CD4-positive, alpha-beta T cell (primary cell): ENCODE results near the gene GALNT2. TPM values are rescaled to one million over a fixed set of nuclear protein-coding genes. Genes with fewer than 3 reads are reported as not detected.

ENCODE experiments used
- ATAC-seq: fragments of 200-7000 bp; cut with Tn5 transposase; one replicate; pipeline ENCODE4 v1.10.0; 2022; ENCODE audit warnings: mild to moderate bottlenecking; ENCODE audit not compliant: poor library complexity
- CTCF ChIA-PET: fragments of 350-600 bp; sonication (Branson Sonifier 250); formaldehyde crosslinking; loops from one replicate; lab custom pipeline; 2021; ENCODE audit warnings: antibody characterized with exemption, inconsistent platforms; lab: Charles Lee
- POLR2A ChIA-PET: fragments of 350-600 bp; sonication (Branson Sonifier 250); formaldehyde crosslinking; loops from one replicate; lab custom pipeline; 2021; ENCODE audit warnings: antibody characterized with exemption, inconsistent platforms; lab: Charles Lee
- DNase-seq, 14 experiments: peaks; one replicate each; pipeline ENCODE4 v3.0.0-alpha.2; 2013 to 2020; ENCODE audit warnings: mixed read lengths in 2 of 14
- H3K27ac ChIP-seq, 2 donors: one replicate each; pipeline versions ENCODE4 v1.5.1 to v1.7.0; 2013; ENCODE audit warnings: low read length in 2 of 2, low read depth in 1 of 2, mild to moderate bottlenecking in 1 of 2
- H3K27me3 ChIP-seq, 2 experiments: 1 replicate in 1 of 2; 2 replicates in 1 of 2; pipeline versions ENCODE4 v1.6.1 to v1.7.0; 2013; ENCODE audit warnings: low read length in 2 of 2, control low read depth in 1 of 2, mild to moderate bottlenecking in 1 of 2, moderate library complexity in 1 of 2; ENCODE audit not compliant: insufficient read depth in 2 of 2, control insufficient read depth in 1 of 2
- H3K36me3 ChIP-seq: one replicate; pipeline ENCODE4 v1.6.1; 2013; ENCODE audit warnings: low read length, control low read depth; ENCODE audit not compliant: insufficient read depth
- H3K4me1 ChIP-seq: one replicate; pipeline ENCODE4 v1.6.1; 2013; ENCODE audit warnings: low read length, control low read depth; ENCODE audit not compliant: insufficient read depth
- H3K4me3 ChIP-seq: one replicate; pipeline ENCODE4 v1.5.1; 2013; ENCODE audit warnings: mild to moderate bottlenecking, low read length, moderate library complexity
- H3K9me3 ChIP-seq, 2 experiments: 1 replicate in 1 of 2; 2 replicates in 1 of 2; pipeline versions ENCODE4 v1.6.1 to v1.7.0; 2013; ENCODE audit warnings: low read length in 2 of 2, mild to moderate bottlenecking in 2 of 2, control low read depth in 1 of 2, moderate library complexity in 1 of 2; ENCODE audit not compliant: control insufficient read depth in 1 of 2, insufficient read depth in 1 of 2
- H3K27ac Mint-ChIP-seq: one replicate; pipeline ENCODE4 v1.8.0; 2020; ENCODE audit warnings: mixed read lengths
- H3K27me3 Mint-ChIP-seq: one replicate; pipeline ENCODE4 v1.8.0; 2021; ENCODE audit warnings: mixed read lengths
- H3K36me3 Mint-ChIP-seq: one replicate; pipeline ENCODE4 v1.8.0; 2021; ENCODE audit warnings: low read depth, mixed read lengths
- H3K4me1 Mint-ChIP-seq: one replicate; pipeline ENCODE4 v1.8.0; 2021; ENCODE audit warnings: low read depth, mixed read lengths
- H3K4me3 Mint-ChIP-seq: one replicate; pipeline ENCODE4 v1.8.0; 2020; ENCODE audit warnings: mild to moderate bottlenecking, mixed read lengths
- H3K9me3 Mint-ChIP-seq: one replicate; pipeline ENCODE4 v1.8.0; 2020; ENCODE audit warnings: mixed read lengths
- CTCF ChIP-seq: fragments of 200-600 bp; IDR thresholded peaks from one replicate; pipeline ENCODE4 v1.8.0; 2022; ENCODE audit warnings: antibody characterized with exemption, mild to moderate bottlenecking
- intact Hi-C, 2 experiments: fragments of 100-400 bp; cut with DNase I in 1 of 2; cut with micrococcal nuclease in 1 of 2; formaldehyde crosslinking; loops; one replicate each; pipeline versions ENCODE4 v1.15.1 to v1.9.0; 2023 to 2025; cut with DNase I, micrococcal nuclease
- total RNA-seq, 174 experiments: library from RNA in 2 of 174; stranded (reverse) in 2 of 174; gene quantifications; one replicate each; pipeline ENCODE4 v1.2.3 and lab custom pipeline; 2021 to 2026

The GALNT2 gene
- total RNA-seq, 2 experiments from 2014 or later: 11.0 to 11.4 TPM

- TF ChIP-seq CTCF: no peak
- Histone ChIP-seq H3K9me3 (no peaks in the 10 kb centered on the region), H3K4me3 (no peak overlapping the region), H3K4me1 (peaks cover 2% of the 10 kb centered on the region), H3K27ac (no peak overlapping the region), H3K27me3 (no peaks in the 10 kb centered on the region), H3K36me3 (no peaks in the 10 kb centered on the region)
- Mint-ChIP-seq H3K4me3 (no peak overlapping the region), H3K36me3 (peaks cover 19% of the 10 kb centered on the region), H3K27me3 (no peaks in the 10 kb centered on the region), H3K9me3 (no peaks in the 10 kb centered on the region), H3K27ac (no peak overlapping the region), H3K4me1 (peaks cover 21% of the 10 kb centered on the region)
- intact Hi-C loops: no loop called here
- ChIA-PET CTCF (no interaction called here), POLR2A (no interaction called here)
- no peak for DNase-seq
- no peak for ATAC-seq
Measured at GRCh38 chr1:230097370-230097769, 30.3 kb downstream of the GALNT2 start.

- DNase-seq (no peak), ATAC-seq (no peak)
- Mint-ChIP-seq H3K4me3 (no peak overlapping the region), H3K4me1 (peaks cover 34% of the 10 kb centered on the region), H3K9me3 (no peaks in the 10 kb centered on the region), H3K36me3 (peaks cover 12% of the 10 kb centered on the region), H3K27ac (no peak overlapping the region), H3K27me3 (no peaks in the 10 kb centered on the region)
- H3K27me3 ChIP-seq: no peaks in the 10 kb centered on the region
- no peaks in the 10 kb centered on the region for H3K36me3 ChIP-seq
- no peaks in the 10 kb centered on the region for H3K9me3 ChIP-seq
- H3K27ac ChIP-seq: no peak overlapping the region
- CTCF ChIA-PET: no interaction called here
- intact Hi-C loops: no loop called here
- TF ChIP-seq CTCF: no peak
- POLR2A ChIA-PET: no interaction called here
- H3K4me3 ChIP-seq: no peak overlapping the region
- H3K4me1 ChIP-seq: peaks cover 9% of the 10 kb centered on the region
Measured at GRCh38 chr1:230098723-230099122, 31.7 kb downstream of the GALNT2 start.

GRCh38 chr1:230099465-230099864 lies 32.4 kb downstream of the GALNT2 start:
- no peaks in the 10 kb centered on the region for H3K27me3 ChIP-seq
- no peak overlapping the region for H3K4me3 ChIP-seq
- Mint-ChIP-seq H3K4me3 (no peak overlapping the region), H3K27me3 (no peaks in the 10 kb centered on the region), H3K36me3 (peaks cover 12% of the 10 kb centered on the region), H3K9me3 (no peaks in the 10 kb centered on the region), H3K27ac (no peak overlapping the region), H3K4me1 (peaks cover 42% of the 10 kb centered on the region)
- peaks cover 16% of the 10 kb centered on the region for H3K4me1 ChIP-seq
- intact Hi-C loops: no loop called here
- no peak overlapping the region for H3K27ac ChIP-seq
- no peak for ATAC-seq
- ChIA-PET POLR2A (no interaction called here), CTCF (no interaction called here)
- no peak for DNase-seq
- H3K9me3 ChIP-seq: no peaks in the 10 kb centered on the region
- TF ChIP-seq CTCF: no peak
- H3K36me3 ChIP-seq: no peaks in the 10 kb centered on the region
